Measurements from ENCODE around the gene SYNPR.

- TF ChIP-seq CTCF (IDR thresholded peaks at IDR 0.05; ENCODE audit: low read depth, low read length) (no peak), EZH2phosphoT487 (IDR thresholded peaks at IDR 0.05; ENCODE audit: low read depth) (no peak)
Measured at GRCh38 chr3:63521657-63522056, 243.5 kb downstream of the SYNPR start.
